ENCODE results near the gene VDAC1.

VDAC1 gene

DNA sequence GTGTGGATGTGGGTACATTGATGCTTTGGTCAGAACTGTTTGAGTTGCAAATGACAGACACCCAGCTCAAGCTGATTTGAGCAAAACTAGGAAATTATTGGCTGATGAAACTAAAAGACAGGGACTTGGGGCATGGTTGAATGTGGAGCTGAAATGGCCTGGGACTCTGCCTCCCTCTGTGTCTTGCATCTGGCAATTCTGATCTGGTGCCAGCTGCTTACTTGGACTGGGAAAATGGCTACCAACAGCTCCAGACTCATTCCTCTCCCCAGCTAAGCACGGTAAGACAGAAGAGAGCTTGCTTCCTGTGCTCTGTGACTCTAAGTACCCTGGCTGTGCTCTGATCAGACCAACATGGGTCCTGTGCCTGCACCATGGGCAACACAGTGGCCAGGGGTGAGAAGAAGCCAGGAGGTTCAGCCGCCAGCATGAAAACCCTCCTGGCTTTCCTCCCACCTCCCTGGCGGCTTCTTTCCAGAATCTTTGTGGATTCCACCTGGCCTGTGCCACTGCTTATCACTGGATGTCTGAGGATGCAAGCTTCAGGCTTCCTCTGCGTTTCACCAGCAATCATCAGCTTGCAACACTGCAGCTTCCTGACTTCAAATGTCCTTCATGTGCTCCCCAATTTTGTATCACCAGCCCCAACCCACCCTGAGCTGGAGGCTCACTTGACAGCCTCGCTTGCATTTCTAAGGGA, 80.4 kb downstream of the VDAC1 start:
- DNase-seq: no peak

DNA sequence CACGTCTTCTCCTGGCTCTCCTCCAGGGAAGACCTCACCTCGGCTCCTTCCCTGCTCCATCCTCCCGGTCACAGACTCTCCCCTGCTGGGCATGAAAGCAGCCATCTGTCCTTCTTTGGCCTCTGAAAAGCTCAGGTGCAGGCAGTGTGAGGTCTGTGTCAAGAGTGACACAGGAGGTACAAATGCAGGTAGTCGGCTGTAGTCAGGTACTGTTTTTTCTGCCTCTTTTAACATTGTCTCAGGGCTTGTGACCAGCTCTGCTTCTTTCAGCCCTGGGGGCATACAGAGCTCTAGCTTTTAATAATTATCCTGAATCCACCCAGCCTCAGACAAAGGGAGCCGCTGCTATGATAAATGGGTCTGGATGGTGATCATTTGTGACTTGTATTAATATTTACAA, 82.8 kb downstream of the VDAC1 start:
- no peak for DNase-seq
